Heart left ventricle (tissue), 16 donors: ENCODE results near the gene IGF1R. TPM values are rescaled to one million over a fixed set of nuclear protein-coding genes. Genes with fewer than 3 reads are reported as not detected.

Experiments
- ATAC-seq, 4 donors: fragments of 200-7000 bp; cut with Tn5 transposase; one replicate each; pipeline ENCODE4 v1.9.1; 2020 to 2022; ENCODE audit warnings: moderate library complexity in 4 of 4, mild to moderate bottlenecking in 3 of 4, moderate number of reproducible peaks in 1 of 4
- DNase-seq, 5 donors: peaks; one replicate each; pipeline ENCODE4 v3.0.0-alpha.2; 2020
- H3K27ac ChIP-seq, 12 donors: fragments of 200-600 bp; sonication (generic) in 4 of 12; one replicate each; pipeline versions ENCODE4 v1.5.0 to v1.8.0; 2016 to 2022; ENCODE audit warnings: mild to moderate bottlenecking in 2 of 12
- H3K27me3 ChIP-seq, 9 donors: fragments of 200-600 bp; sonication (generic) in 2 of 9; one replicate each; pipeline versions ENCODE4 v1.5.1 to v1.8.0; 2016 to 2022; ENCODE audit warnings: mild to moderate bottlenecking in 3 of 9
- H3K36me3 ChIP-seq, 9 donors: fragments of 200-600 bp; sonication (generic) in 2 of 9; one replicate each; pipeline versions ENCODE4 v1.5.0 to v1.8.0; 2018 to 2022; ENCODE audit warnings: mild to moderate bottlenecking in 2 of 9
- H3K4me1 ChIP-seq, 12 donors: fragments of 200-600 bp; sonication (generic) in 4 of 12; one replicate each; pipeline versions ENCODE4 v1.5.0 to v1.8.0; 2016 to 2022; ENCODE audit warnings: mild to moderate bottlenecking in 3 of 12
- H3K4me3 ChIP-seq, 12 donors: fragments of 200-600 bp; sonication (generic) in 4 of 12; one replicate each; pipeline versions ENCODE4 v1.5.0 to v1.8.0; 2017 to 2022; ENCODE audit warnings: mild to moderate bottlenecking in 9 of 12, moderate library complexity in 4 of 12
- H3K9me3 ChIP-seq, 12 donors: fragments of 200-600 bp; sonication (generic) in 4 of 12; one replicate each; pipeline versions ENCODE4 v1.5.0 to v1.8.0; 2016 to 2022; ENCODE audit warnings: mild to moderate bottlenecking in 1 of 12
- POLR2A ChIP-seq, 2 donors: fragments of 450-650 bp; IDR thresholded peaks; one replicate each; pipeline ENCODE4 v1.6.1; 2017; ENCODE audit warnings: antibody characterized with exemption in 2 of 2, mild to moderate bottlenecking in 2 of 2, moderate library complexity in 2 of 2
- WGBS, 4 donors: extraction: QIAGEN DNeasy Blood & Tissue Kit in 2 of 4; methylation state at CpG; one replicate each; pipeline versions ENCODE4 v1.1.5 to v1.1.7; 2013 to 2018; 5-methylcytosine and 5-hydroxymethylcytosine counted together
- intact Hi-C, 10 donors: fragments of 100-400 bp; cut with DNase I; formaldehyde crosslinking; loops; one replicate each; pipeline versions ENCODE4 v1.11.1 to v1.14.2; 2022
- polyA plus RNA-seq, 2 donors: library from polyadenylated mRNA; stranded (reverse); fragments of 200-250 nt; gene quantifications; one replicate each; pipeline ENCODE4 v1.2.3, GENCODE V29; 2013
- total RNA-seq, 9 donors: library from RNA; depleted of rRNA in 2 of 9; stranded (reverse); fragments of >200 nt in 2 of 9; fragmentation: NEBNext Ultra II Directional in 3 of 9; extraction: Animal tissue kit (Norgen Biotek cat#: 25700) in 3 of 9; gene quantifications; one replicate each; pipeline versions ENCODE4 v1.1.0 to v1.2.4, GENCODE V29; 2016 to 2023
- TF ChIP-seq, protein P1 (sequence below), 12 donors: fragments of 200-600 bp; sonication (generic) in 4 of 12; IDR thresholded peaks; one replicate each; pipeline versions ENCODE4 v1.5.0 to v1.8.0; 2018 to 2022; ENCODE audit warnings: antibody characterized with exemption in 12 of 12, mild to moderate bottlenecking in 5 of 12
- donor health status: ischemic (EF 13 %, LVEDD 7.1; RV severe dilation, severe dysfunction).
- donor health status: healthy with polysubstance abuse.
- donor health status: DM: no; HTN: yes; CAD: no.
- donor health status: DM: no; HTN: no; CAD: no.
- donor health status: ischemic (EF 25% LVEDD 6.9; RV normal size, moderate dysfunction).
- donor health status: ischemic (EF 25% LVEDD 5.7; RV mildly dilated, moderate dysfunction).
- donor health status: healthy.
- donor health status: DM: yes; HTN: yes; CAD: no.
- donor health status: ischemic (EF 35%, LVEDD 5.7; RV mildly dilated, moderate dysfunction).
- donor health status: nonischemic (EF 11% LVEDD 7.7; RV severe dilation, severe dysfunction).
- donor health status: DM: yes; HTN: yes; CAD: no.
- donor health status: PGD.
- donor health status: ischemic (EF 29% LVEDD 5.4; RV normal size, mild dysfunction).
- donor health status: nonischemic (EF 23%, LVEDD 6.1; RV moderate dilation, normal function).

The IGF1R gene
- total and polyA plus RNA-seq, 11 donors: 7.4 to 93.1 (median 40.5) TPM

DNA sequence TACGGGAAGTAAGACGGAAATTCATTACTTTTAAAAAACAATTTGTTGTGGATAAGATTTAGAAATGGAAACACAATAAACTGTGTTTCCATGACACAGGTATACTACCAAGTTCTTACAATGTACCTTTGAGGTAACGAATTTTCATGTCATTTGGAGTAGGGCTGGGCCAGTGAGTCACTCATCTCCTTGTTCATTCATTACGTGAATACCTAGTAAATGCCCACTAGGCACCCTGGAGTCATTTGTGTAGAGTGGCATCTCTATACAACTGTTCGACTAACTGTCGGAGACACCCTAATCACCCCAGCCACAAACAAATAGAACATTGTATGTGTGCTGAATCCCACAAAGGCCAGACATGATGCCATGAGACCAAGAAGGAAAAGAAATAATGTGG is 94.8 kb downstream of the IGF1R start:
- H3K36me3 ChIP-seq: no peaks in the 10 kb centered on the region
- peaks cover 0 to 69% (median 13%) of the 10 kb centered on the region in 12 donors for H3K4me1 ChIP-seq
- no peak for DNase-seq
- no peak overlapping the region for H3K4me3 ChIP-seq
- H3K9me3 ChIP-seq: no peaks in the 10 kb centered on the region
- no peak for TF ChIP-seq POLR2A (IDR thresholded peaks at IDR 0.05)
- TF ChIP-seq, protein P1, sequence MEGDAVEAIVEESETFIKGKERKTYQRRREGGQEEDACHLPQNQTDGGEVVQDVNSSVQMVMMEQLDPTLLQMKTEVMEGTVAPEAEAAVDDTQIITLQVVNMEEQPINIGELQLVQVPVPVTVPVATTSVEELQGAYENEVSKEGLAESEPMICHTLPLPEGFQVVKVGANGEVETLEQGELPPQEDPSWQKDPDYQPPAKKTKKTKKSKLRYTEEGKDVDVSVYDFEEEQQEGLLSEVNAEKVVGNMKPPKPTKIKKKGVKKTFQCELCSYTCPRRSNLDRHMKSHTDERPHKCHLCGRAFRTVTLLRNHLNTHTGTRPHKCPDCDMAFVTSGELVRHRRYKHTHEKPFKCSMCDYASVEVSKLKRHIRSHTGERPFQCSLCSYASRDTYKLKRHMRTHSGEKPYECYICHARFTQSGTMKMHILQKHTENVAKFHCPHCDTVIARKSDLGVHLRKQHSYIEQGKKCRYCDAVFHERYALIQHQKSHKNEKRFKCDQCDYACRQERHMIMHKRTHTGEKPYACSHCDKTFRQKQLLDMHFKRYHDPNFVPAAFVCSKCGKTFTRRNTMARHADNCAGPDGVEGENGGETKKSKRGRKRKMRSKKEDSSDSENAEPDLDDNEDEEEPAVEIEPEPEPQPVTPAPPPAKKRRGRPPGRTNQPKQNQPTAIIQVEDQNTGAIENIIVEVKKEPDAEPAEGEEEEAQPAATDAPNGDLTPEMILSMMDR (IDR thresholded peaks at IDR 0.05): no peak
- no peak for ATAC-seq
- no peaks in the 10 kb centered on the region for H3K27me3 ChIP-seq
- WGBS, 4 donors: 92 to 95% (median 93%) methylated on average over 6 of the region's 6 CpGs
- intact Hi-C loops: no loop called here
- no peak overlapping the region for H3K27ac ChIP-seq

DNA sequence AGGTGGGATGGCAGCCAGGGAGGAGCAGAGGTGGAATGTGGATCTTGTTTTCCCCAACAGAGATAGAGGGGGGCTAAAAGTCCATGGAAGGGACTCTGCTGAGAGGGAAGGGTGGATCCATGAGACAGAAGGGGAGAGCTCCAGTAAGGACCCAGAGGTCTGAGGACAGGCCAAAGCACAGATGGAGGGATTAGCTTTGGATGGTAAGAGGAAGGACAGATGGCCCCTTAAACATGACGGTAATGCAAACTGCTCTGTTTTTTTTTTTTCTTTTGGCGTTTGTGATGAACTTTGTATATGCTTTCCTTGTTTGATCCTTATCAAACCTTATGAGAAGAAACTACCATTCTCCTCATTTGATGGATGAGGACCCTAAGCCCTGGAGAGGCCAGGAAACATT is 96.2 kb downstream of the IGF1R start:
- Histone ChIP-seq H3K4me1 (peaks cover 0 to 65% (median 14%) of the 10 kb centered on the region in 12 donors), H3K9me3 (no peaks in the 10 kb centered on the region), H3K36me3 (no peaks in the 10 kb centered on the region), H3K27me3 (no peaks in the 10 kb centered on the region), H3K4me3 (no peak overlapping the region), H3K27ac (no peak overlapping the region)
- intact Hi-C loops: no loop called here
- TF ChIP-seq, protein P1 (IDR thresholded peaks at IDR 0.05): no peak
- TF ChIP-seq POLR2A (IDR thresholded peaks at IDR 0.05): no peak
- ATAC-seq (no peak), DNase-seq (no peak)
- 55 to 61% (median 58%) methylated on average over 2 of the region's 2 CpGs for WGBS, 4 donors

DNA sequence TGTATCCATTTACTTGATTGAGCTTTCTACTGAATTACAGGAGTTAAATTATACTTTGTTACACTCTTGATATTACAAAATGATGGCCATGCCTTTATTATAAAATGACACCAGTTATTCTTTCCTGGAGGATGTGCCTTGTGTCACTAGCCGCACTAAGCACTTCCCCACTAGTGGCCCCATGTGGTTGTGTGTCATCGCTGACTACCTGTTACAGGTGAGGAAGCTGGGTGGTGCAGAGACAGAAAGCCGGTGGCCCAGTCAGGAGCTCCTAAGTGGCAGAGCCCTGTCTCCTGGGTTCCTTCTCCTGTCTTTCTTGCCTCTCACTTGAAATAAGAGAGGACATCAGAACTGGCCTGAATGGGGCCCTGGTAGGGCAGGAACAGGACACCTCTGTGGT is 96.8 kb downstream of the IGF1R start:
- Histone ChIP-seq H3K4me3 (no peak overlapping the region), H3K27ac (no peak overlapping the region), H3K9me3 (no peaks in the 10 kb centered on the region), H3K4me1 (peaks cover 0 to 65% (median 15%) of the 10 kb centered on the region in 12 donors), H3K27me3 (no peaks in the 10 kb centered on the region), H3K36me3 (no peaks in the 10 kb centered on the region)
- intact Hi-C loops: no loop called here
- 73 to 94% (median 81%) methylated on average over 3 of the region's 3 CpGs for WGBS, 4 donors
- TF ChIP-seq POLR2A (IDR thresholded peaks at IDR 0.05): no peak
- TF ChIP-seq, protein P1 (IDR thresholded peaks at IDR 0.05): no peak
- DNase-seq (no peak), ATAC-seq (peak in 2 of 4 donors; percentile 11 to 12)

DNA sequence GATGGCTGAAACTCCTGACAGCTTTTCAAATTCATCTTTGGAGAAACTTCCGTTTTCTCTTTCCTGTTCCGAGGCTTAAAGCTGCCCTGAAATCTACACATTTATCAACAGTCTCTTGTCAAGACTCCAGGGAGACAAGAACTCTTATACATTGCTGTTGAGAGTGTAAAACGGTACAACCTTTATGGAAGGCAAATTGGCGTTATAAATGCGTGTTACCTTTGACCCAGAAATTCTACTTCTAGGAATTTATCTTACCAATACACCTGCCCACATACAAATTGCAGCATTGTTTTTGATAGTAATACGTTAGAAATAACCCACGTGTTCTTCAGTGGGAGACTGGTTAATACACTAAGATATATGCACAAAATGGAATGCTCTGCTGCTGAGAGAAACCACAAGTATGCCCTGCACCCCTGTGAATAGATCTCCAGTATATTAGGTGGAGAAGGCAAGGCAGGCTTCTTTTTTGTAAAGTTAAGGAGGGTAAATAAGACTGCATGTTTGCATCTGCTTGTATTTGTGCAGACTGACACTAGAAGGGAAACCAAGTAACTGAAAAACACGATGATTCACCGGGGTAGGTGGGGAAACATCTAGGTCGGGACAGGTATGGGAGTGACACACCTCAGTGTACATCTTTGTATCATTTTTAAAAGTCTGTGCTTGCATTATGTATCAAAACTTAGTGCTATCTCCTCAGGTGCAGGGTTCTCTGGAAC is 97.5 kb downstream of the IGF1R start:
- Histone ChIP-seq H3K9me3 (no peaks in the 10 kb centered on the region), H3K27ac (no peak overlapping the region), H3K4me1 (peaks cover 0 to 65% (median 13%) of the 10 kb centered on the region in 12 donors), H3K27me3 (no peaks in the 10 kb centered on the region), H3K4me3 (no peak overlapping the region), H3K36me3 (no peaks in the 10 kb centered on the region)
- 61 to 80% (median 74%) methylated on average over 10 of the region's 10 CpGs for WGBS, 4 donors
- intact Hi-C loops: no loop called here
- no peak for DNase-seq
- TF ChIP-seq, protein P1 (IDR thresholded peaks at IDR 0.05): no peak
- TF ChIP-seq POLR2A (IDR thresholded peaks at IDR 0.05): no peak
- ATAC-seq: no peak
